Endothelial cell of umbilical vein (primary cell): ENCODE results near the gene ADGRL3. TPM values are rescaled to one million over a fixed set of nuclear protein-coding genes. Genes with fewer than 3 reads are reported as not detected.

ENCODE experiments used
- BruUV-seq: library from RNA; stranded (reverse); fragments of 400-500 nt; replicated peaks from 2 replicates; lab custom pipeline; 2021; lab: Mats Ljungman, UMichigan
- CTCF ChIA-PET: fragments of 300-600, 350-600 bp; sonication (Branson Sonifier 250); formaldehyde crosslinking; loops from one replicate; lab custom pipeline; 2021; ENCODE audit warnings: antibody characterized with exemption, inconsistent platforms; lab: Charles Lee
- POLR2A ChIA-PET: fragments of 300-600, 350-600 bp; sonication (Branson Sonifier 250); formaldehyde crosslinking; loops from one replicate; lab custom pipeline; 2021; ENCODE audit warnings: antibody characterized with exemption, inconsistent platforms; lab: Charles Lee
- DNase-seq: peaks from one replicate; pipeline ENCODE4 v3.0.0-alpha.2; 2011; ENCODE audit warnings: low read depth, low spot score
- FAIRE-seq: peaks from 2 replicates; lab custom pipeline; 2011; peaks lifted over from hg19 to GRCh38; lab: Jason Lieb, UNC
- H2AFZ ChIP-seq: 2 replicates; pipeline ENCODE4 v1.6.0; 2012; ENCODE audit warnings: low read depth, low read length, control low read depth, inconsistent platforms
- H3K27ac ChIP-seq: 2 replicates; pipeline ENCODE4 v1.5.1; 2011; ENCODE audit warnings: low read depth, mild to moderate bottlenecking, control low read depth, low read length, moderate library complexity; ENCODE audit not compliant: insufficient read depth
- H3K27me3 ChIP-seq, 2 experiments: 2 replicates each; pipeline versions ENCODE4 v1.6.0 to v1.6.1; 2011; ENCODE audit warnings: low read length in 2 of 2, mixed read lengths in 1 of 2; ENCODE audit not compliant: control insufficient read depth in 2 of 2, insufficient read depth in 2 of 2
- H3K36me3 ChIP-seq, 2 experiments: 2 replicates in 1 of 2; 3 replicates in 1 of 2; pipeline ENCODE4 v1.5.1; 2011; ENCODE audit warnings: low read length in 2 of 2, mild to moderate bottlenecking in 1 of 2, moderate library complexity in 1 of 2; ENCODE audit not compliant: control insufficient read depth in 2 of 2, insufficient read depth in 2 of 2; ENCODE audit errors: extremely low read depth in 1 of 2
- H3K4me1 ChIP-seq: 3 replicates; pipeline ENCODE4 v1.5.1; 2011; ENCODE audit warnings: mild to moderate bottlenecking, low read length; ENCODE audit not compliant: control insufficient read depth, insufficient read depth; ENCODE audit errors: extremely low read depth
- H3K4me2 ChIP-seq: 2 replicates; pipeline ENCODE4 v1.6.1; 2011; ENCODE audit warnings: low read length, control low read depth, mixed read lengths; ENCODE audit not compliant: insufficient read depth
- H3K4me3 ChIP-seq, 3 experiments: fragments of 200-600 bp in 1 of 3; sonication (generic), shearing (Covaris generic) in 1 of 3; replicated peaks in 1 of 3; 2 replicates each; pipeline ENCODE4 v1.5.1; 2011 to 2016; ENCODE audit warnings: control low read depth in 3 of 3, low read length in 3 of 3, mild to moderate bottlenecking in 2 of 3, inconsistent platforms in 1 of 3, low read depth in 1 of 3, moderate library complexity in 1 of 3; ENCODE audit not compliant: insufficient read depth in 1 of 3
- H3K79me2 ChIP-seq: 2 replicates; pipeline ENCODE4 v1.6.0; 2012; ENCODE audit warnings: low read length, inconsistent platforms; ENCODE audit not compliant: control insufficient read depth, insufficient read depth
- H3K9ac ChIP-seq: replicated peaks from 2 replicates; pipeline ENCODE3; 2011; ENCODE audit warnings: low read length, control low read depth; ENCODE audit not compliant: insufficient read depth; ENCODE audit errors: extremely low read depth
- H3K9me1 ChIP-seq: replicated peaks from 3 replicates; pipeline ENCODE4 v1.6.0; 2011; ENCODE audit warnings: mild to moderate bottlenecking, low read length; ENCODE audit not compliant: control insufficient read depth, insufficient read depth; ENCODE audit errors: extremely low read depth
- H3K9me3 ChIP-seq: replicated peaks from 2 replicates; pipeline ENCODE4 v1.5.1; 2012; ENCODE audit warnings: low read length, inconsistent platforms; ENCODE audit not compliant: control insufficient read depth, insufficient read depth
- H4K20me1 ChIP-seq: replicated peaks from 2 replicates; pipeline ENCODE3; 2011; ENCODE audit warnings: mild to moderate bottlenecking, low read length; ENCODE audit not compliant: control insufficient read depth, insufficient read depth; ENCODE audit errors: extremely low read depth
- CTCF ChIP-seq, 2 donors: IDR thresholded peaks; 1 replicate in 1 of 2; 2 replicates in 1 of 2; pipeline ENCODE4 v1.5.1; 2011; ENCODE audit warnings: low read length in 2 of 2, mild to moderate bottlenecking in 2 of 2, moderate library complexity in 2 of 2, control low read depth in 1 of 2, inconsistent platforms in 1 of 2, low read depth in 1 of 2; ENCODE audit not compliant: insufficient read depth in 1 of 2; ENCODE audit errors: extremely low read depth in 1 of 2
- EZH2 ChIP-seq: IDR thresholded peaks from 2 replicates; pipeline ENCODE4 v1.6.1; 2012; ENCODE audit warnings: borderline replicate concordance, low read depth, mild to moderate bottlenecking, moderate library complexity, low read length, inconsistent platforms; ENCODE audit not compliant: severe bottlenecking
- FOS ChIP-seq: IDR thresholded peaks from 2 replicates; pipeline ENCODE4 v1.6.1; 2011; ENCODE audit warnings: mild to moderate bottlenecking, low read length, moderate library complexity, borderline replicate concordance; ENCODE audit not compliant: insufficient read depth
- GATA2 ChIP-seq: IDR thresholded peaks from 2 replicates; pipeline ENCODE4 v1.7.0; 2011; ENCODE audit warnings: low read depth, mild to moderate bottlenecking, moderate library complexity, mixed read lengths, low read length; ENCODE audit not compliant: insufficient read length, insufficient read depth
- JUN ChIP-seq: IDR thresholded peaks from 2 replicates; pipeline ENCODE4 v1.6.1; 2011; ENCODE audit warnings: borderline replicate concordance, low read depth; ENCODE audit not compliant: insufficient read length, insufficient read depth
- MAX ChIP-seq: IDR thresholded peaks from 2 replicates; pipeline ENCODE4 v1.6.1; 2011; ENCODE audit not compliant: insufficient read depth, insufficient read length
- MYC ChIP-seq: IDR thresholded peaks from one replicate; pipeline ENCODE4 v1.6.1; 2011; ENCODE audit warnings: mild to moderate bottlenecking, low read depth, low read length
- POLR2A ChIP-seq: IDR thresholded peaks from 2 replicates; pipeline ENCODE4 v1.6.1; 2012; ENCODE audit warnings: low read depth, mild to moderate bottlenecking, control low read depth, low read length
- POLR2AphosphoS5 ChIP-seq: IDR thresholded peaks from 2 replicates; pipeline ENCODE4 v1.6.1; 2012; ENCODE audit warnings: low read depth, mild to moderate bottlenecking, control low read depth, low read length, moderate library complexity; ENCODE audit not compliant: insufficient read depth
- dilution Hi-C: fragments of 300-500 bp; cut with MboI; formaldehyde crosslinking; loops from one replicate; pipeline ENCODE4 v1.15.0; 2019; ENCODE audit warnings: low sequenced_read_pairs; ENCODE audit not compliant: extremely low pct_ligation_motif_present
- intact Hi-C: fragments of 100-400 bp; cut with micrococcal nuclease; formaldehyde crosslinking; loops from one replicate; pipeline ENCODE4 v1.10.0; 2022
- polyA plus RNA-seq, 4 experiments: library from polyadenylated mRNA; depleted of rRNA in 3 of 4; stranded (reverse) in 3 of 4; unstranded in 1 of 4; fragments of >200 nt; gene quantifications; 2 replicates each; pipeline versions ENCODE4 v1.2.1 to v1.2.3, GENCODE V29; 2011 to 2012; ENCODE audit warnings: missing spikeins in 1 of 4
- total RNA-seq: library from RNA; stranded (reverse); gene quantifications from 2 replicates; pipeline ENCODE4 v1.2.3, GENCODE V29; 2021

ADGRL3 gene
- total and polyA plus RNA-seq, 2 donors (not counting 3 experiments of a cell fraction or from before 2014, with no cell fraction given): not detected

GRCh38 chr4:61580721-61581377 is 380.7 kb downstream of the ADGRL3 start:
- H3K9ac ChIP-seq: no peak overlapping the region
- no peak for TF ChIP-seq MAX
- TF ChIP-seq GATA2: no peak
- no peak for TF ChIP-seq JUN
- H3K4me2 ChIP-seq: no peak overlapping the region

GRCh38 chr4:61583696-61584095 is 383.6 kb downstream of the ADGRL3 start:
- intact Hi-C loops: no loop called here
- no peak overlapping the region for H3K27ac ChIP-seq
- H3K4me3 ChIP-seq: no peak overlapping the region
- H3K9ac ChIP-seq: no peak overlapping the region
- no peaks in the 10 kb centered on the region for H3K36me3 ChIP-seq
- CTCF ChIA-PET: no interaction called here
- H3K4me1 ChIP-seq: no peaks in the 10 kb centered on the region
- no peaks in the 10 kb centered on the region for H3K9me3 ChIP-seq
- H3K4me2 ChIP-seq: no peak overlapping the region
- POLR2A ChIA-PET: no interaction called here
- DNase-seq (no peak), FAIRE-seq (no peak)
- H3K9me1 ChIP-seq: no peaks in the 10 kb centered on the region
- BruUV-seq: no TSS peak
- H2AFZ ChIP-seq: no peak overlapping the region
- H3K79me2 ChIP-seq: no peaks in the 10 kb centered on the region
- H4K20me1 ChIP-seq: no peaks in the 10 kb centered on the region
- dilution Hi-C loops: no loop called here
- TF ChIP-seq MAX: no peak
- no peak for TF ChIP-seq GATA2
- TF ChIP-seq FOS: no peak
- TF ChIP-seq POLR2AphosphoS5: no peak
- TF ChIP-seq JUN: no peak
- TF ChIP-seq CTCF (IDR thresholded peaks at IDR 0.05; ENCODE audit: extremely low read depth in 1 of 2, insufficient read depth in 1 of 2, low read depth in 1 of 2, low read length in 2 of 2): no peak
- TF ChIP-seq EZH2: no peak
- no peak for TF ChIP-seq MYC
- no peak for TF ChIP-seq POLR2A
- no peaks in the 10 kb centered on the region for H3K27me3 ChIP-seq

More at GRCh38 chr4:61580721-61581377, 380.7 kb downstream of the ADGRL3 start:
- H3K36me3 ChIP-seq: no peaks in the 10 kb centered on the region
- H4K20me1 ChIP-seq: no peaks in the 10 kb centered on the region
- H3K9me3 ChIP-seq: no peaks in the 10 kb centered on the region
- H3K9me1 ChIP-seq: no peaks in the 10 kb centered on the region
- dilution Hi-C loops: no loop called here
- FAIRE-seq: no peak
- H3K79me2 ChIP-seq: no peaks in the 10 kb centered on the region
- H2AFZ ChIP-seq: no peak overlapping the region
- POLR2A ChIA-PET: no interaction called here
- CTCF ChIA-PET: no interaction called here
- no peaks in the 10 kb centered on the region for H3K4me1 ChIP-seq
- no TSS peak for BruUV-seq
- DNase-seq: no peak
- intact Hi-C loops: no loop called here
- no peaks in the 10 kb centered on the region for H3K27me3 ChIP-seq
- H3K27ac ChIP-seq: no peak overlapping the region
- no peak overlapping the region for H3K4me3 ChIP-seq
